Measurements from ENCODE around the gene GPR161. TPM values are rescaled to one million over a fixed set of nuclear protein-coding genes. Genes with fewer than 3 reads are reported as not detected.
"Not testable (repeated sequence)": the region's sequence is repeated elsewhere in the genome, so short reads cannot be mapped to it uniquely, and the experiment has no call there.

GPR161 gene
- total RNA-seq, 4 donors from 2014 or later = 0.60 to 3.3 (median 2.8) TPM

DNA sequence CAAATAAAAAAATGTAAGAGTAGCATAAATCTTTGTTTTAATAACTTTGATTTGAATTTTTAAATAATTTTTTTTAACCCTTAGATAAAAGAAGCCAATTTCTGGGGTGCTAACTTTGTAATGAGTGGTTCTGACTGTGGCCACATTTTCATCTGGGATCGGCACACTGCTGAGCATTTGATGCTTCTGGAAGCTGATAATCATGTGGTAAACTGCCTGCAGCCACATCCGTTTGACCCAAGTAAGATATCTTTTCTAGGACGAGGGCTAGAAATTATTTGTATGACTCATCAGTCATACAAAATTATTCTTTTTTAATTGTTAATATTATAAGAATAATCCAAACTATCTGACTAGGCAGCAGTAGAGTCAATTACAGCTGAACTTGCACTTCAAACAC, 71.2 kb downstream of the GPR161 start:
- intact Hi-C loops (cut with DNase I; ENCODE audit: low total_unique reads) (no loop called here), in situ Hi-C loops (cut with MboI; ENCODE audit: low pct_ligation_motif_present in 1 of 4, low pct_unique_long_range_greater_than_20kb in 1 of 4, low sequenced_read_pairs in 3 of 4) (no loop called here)
- no peaks in the 10 kb centered on the region for H3K4me1 ChIP-seq
- peaks cover 0 to 73% (median 26%) of the 10 kb centered on the region in 4 donors for H3K36me3 ChIP-seq
- 84 to 93% methylated on average over 3 of the region's 3 CpGs for WGBS, 2 donors (ENCODE audit: low coverage in 1 of 2)
- H3K4me3 ChIP-seq = no peak overlapping the region
- H3K9me3 ChIP-seq = no peaks in the 10 kb centered on the region
- DNase-seq = no peak
- H3K27me3 ChIP-seq = no peaks in the 10 kb centered on the region
- no peak for TF ChIP-seq POLR2A (IDR thresholded peaks at IDR 0.05)
- H3K27ac ChIP-seq = no peak overlapping the region

GRCh38 chr1:168064216-168064615, 72.5 kb downstream of the GPR161 start:
- no peaks in the 10 kb centered on the region for H3K4me1 ChIP-seq
- no peak for DNase-seq
- H3K27ac ChIP-seq = no peak overlapping the region
- intact Hi-C loops (cut with DNase I; ENCODE audit: low total_unique reads) (no loop called here), in situ Hi-C loops (cut with MboI; ENCODE audit: low pct_ligation_motif_present in 1 of 4, low pct_unique_long_range_greater_than_20kb in 1 of 4, low sequenced_read_pairs in 3 of 4) (no loop called here)
- H3K27me3 ChIP-seq = no peaks in the 10 kb centered on the region
- peaks cover 0 to 68% (median 19%) of the 10 kb centered on the region in 4 donors for H3K36me3 ChIP-seq
- no peak overlapping the region for H3K4me3 ChIP-seq
- WGBS, 2 donors (ENCODE audit: low coverage in 1 of 2) = 100% methylated on average over 1 of the region's 1 CpG
- H3K9me3 ChIP-seq = no peaks in the 10 kb centered on the region
- TF ChIP-seq, protein P1, sequence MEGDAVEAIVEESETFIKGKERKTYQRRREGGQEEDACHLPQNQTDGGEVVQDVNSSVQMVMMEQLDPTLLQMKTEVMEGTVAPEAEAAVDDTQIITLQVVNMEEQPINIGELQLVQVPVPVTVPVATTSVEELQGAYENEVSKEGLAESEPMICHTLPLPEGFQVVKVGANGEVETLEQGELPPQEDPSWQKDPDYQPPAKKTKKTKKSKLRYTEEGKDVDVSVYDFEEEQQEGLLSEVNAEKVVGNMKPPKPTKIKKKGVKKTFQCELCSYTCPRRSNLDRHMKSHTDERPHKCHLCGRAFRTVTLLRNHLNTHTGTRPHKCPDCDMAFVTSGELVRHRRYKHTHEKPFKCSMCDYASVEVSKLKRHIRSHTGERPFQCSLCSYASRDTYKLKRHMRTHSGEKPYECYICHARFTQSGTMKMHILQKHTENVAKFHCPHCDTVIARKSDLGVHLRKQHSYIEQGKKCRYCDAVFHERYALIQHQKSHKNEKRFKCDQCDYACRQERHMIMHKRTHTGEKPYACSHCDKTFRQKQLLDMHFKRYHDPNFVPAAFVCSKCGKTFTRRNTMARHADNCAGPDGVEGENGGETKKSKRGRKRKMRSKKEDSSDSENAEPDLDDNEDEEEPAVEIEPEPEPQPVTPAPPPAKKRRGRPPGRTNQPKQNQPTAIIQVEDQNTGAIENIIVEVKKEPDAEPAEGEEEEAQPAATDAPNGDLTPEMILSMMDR (IDR thresholded peaks at IDR 0.05) = no peak
- TF ChIP-seq EP300 (IDR thresholded peaks at IDR 0.05; ENCODE audit: low read depth) (no peak), POLR2A (IDR thresholded peaks at IDR 0.05) (no peak), POLR2AphosphoS5 (IDR thresholded peaks at IDR 0.05) (no peak)

GRCh38 chr1:168057921-168058320, 78.8 kb downstream of the GPR161 start:
- Histone ChIP-seq H3K9me3 (no peaks in the 10 kb centered on the region), H3K4me1 (no peaks in the 10 kb centered on the region), H3K36me3 (peaks cover 0 to 14% (median 0%) of the 10 kb centered on the region in 4 donors), H3K27ac (no peak overlapping the region), H3K27me3 (no peaks in the 10 kb centered on the region), H3K4me3 (no peak overlapping the region)
- DNase-seq = no peak
- 97 to 100% methylated on average over 1 to 2 of the region's 2 CpGs for WGBS, 2 donors (ENCODE audit: low coverage in 1 of 2)
- TF ChIP-seq, protein P1 (IDR thresholded peaks at IDR 0.05) = no peak
- TF ChIP-seq POLR2A (IDR thresholded peaks at IDR 0.05) (no peak), POLR2AphosphoS5 (IDR thresholded peaks at IDR 0.05) (no peak), EP300 (IDR thresholded peaks at IDR 0.05; ENCODE audit: low read depth) (no peak)
- in situ Hi-C loops (cut with MboI; ENCODE audit: low pct_ligation_motif_present in 1 of 4, low pct_unique_long_range_greater_than_20kb in 1 of 4, low sequenced_read_pairs in 3 of 4) (no loop called here), intact Hi-C loops (cut with DNase I; ENCODE audit: low total_unique reads) (no loop called here)

GRCh38 chr1:168057355-168057754, 79.4 kb downstream of the GPR161 start:
- H3K9me3 ChIP-seq = no peaks in the 10 kb centered on the region
- no peaks in the 10 kb centered on the region for H3K27me3 ChIP-seq
- no peak overlapping the region for H3K4me3 ChIP-seq
- no peak for DNase-seq
- WGBS, 2 donors (ENCODE audit: low coverage in 1 of 2) = 97 to 100% methylated on average over 1 of the region's 1 CpG
- H3K36me3 ChIP-seq = peaks cover 0 to 14% (median 0%) of the 10 kb centered on the region in 4 donors
- in situ Hi-C loops (cut with MboI; ENCODE audit: low pct_ligation_motif_present in 1 of 4, low pct_unique_long_range_greater_than_20kb in 1 of 4, low sequenced_read_pairs in 3 of 4) = no loop called here
- H3K4me1 ChIP-seq = peaks cover 0 to 2% (median 0%) of the 10 kb centered on the region in 4 donors
- intact Hi-C loops (cut with DNase I; ENCODE audit: low total_unique reads) = no loop called here
- no peak overlapping the region for H3K27ac ChIP-seq
- no peak for TF ChIP-seq POLR2A (IDR thresholded peaks at IDR 0.05)
- TF ChIP-seq, protein P1 (IDR thresholded peaks at IDR 0.05) = no peak
- TF ChIP-seq POLR2AphosphoS5 (IDR thresholded peaks at IDR 0.05) = no peak
- TF ChIP-seq EP300 (IDR thresholded peaks at IDR 0.05; ENCODE audit: low read depth) = no peak

DNA sequence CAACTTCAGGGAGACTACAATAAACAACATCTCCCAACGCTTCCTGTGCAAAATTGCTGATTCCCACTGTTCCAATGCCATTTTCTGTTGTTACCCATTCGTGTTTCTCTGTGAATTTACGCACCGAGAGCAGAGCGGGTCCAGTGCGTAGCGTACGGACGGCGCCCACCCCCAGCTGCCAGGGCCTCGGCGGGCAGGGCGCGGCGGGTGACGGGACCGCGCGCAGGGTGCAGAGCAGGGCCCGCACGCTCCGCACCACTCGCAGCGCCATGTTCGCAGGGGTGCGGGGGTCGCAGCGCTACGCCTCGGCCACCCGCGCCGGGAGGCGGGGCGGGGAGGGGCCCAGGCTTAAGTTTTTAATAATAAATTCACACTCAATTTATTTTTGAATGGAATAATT, 80.6 kb downstream of the GPR161 start:
- peaks cover 0 to 14% (median 0%) of the 10 kb centered on the region in 4 donors for H3K36me3 ChIP-seq
- in situ Hi-C loops (cut with MboI; ENCODE audit: low pct_ligation_motif_present in 1 of 4, low pct_unique_long_range_greater_than_20kb in 1 of 4, low sequenced_read_pairs in 3 of 4); H3K4me3 ChIP-seq; DNase-seq; intact Hi-C loops (cut with DNase I; ENCODE audit: low total_unique reads); H3K9me3 ChIP-seq; H3K4me1 ChIP-seq; H3K27me3 ChIP-seq; H3K27ac ChIP-seq: not testable (repeated sequence)
- 76 to 85% methylated on average over 10 to 35 of the region's 35 CpGs for WGBS, 2 donors (ENCODE audit: low coverage in 1 of 2)
